GM19463 (cell line): ENCODE measurements around the gene SELENOS.

ENCODE experiments used
- ATAC-seq: cut with Tn5 transposase; IDR thresholded peaks from one replicate; pipeline ENCODE4 v1.9.1; 2021; ENCODE audit warnings: mild to moderate bottlenecking, moderate library complexity; ENCODE audit not compliant: unreplicated experiment

The SELENOS gene

DNA sequence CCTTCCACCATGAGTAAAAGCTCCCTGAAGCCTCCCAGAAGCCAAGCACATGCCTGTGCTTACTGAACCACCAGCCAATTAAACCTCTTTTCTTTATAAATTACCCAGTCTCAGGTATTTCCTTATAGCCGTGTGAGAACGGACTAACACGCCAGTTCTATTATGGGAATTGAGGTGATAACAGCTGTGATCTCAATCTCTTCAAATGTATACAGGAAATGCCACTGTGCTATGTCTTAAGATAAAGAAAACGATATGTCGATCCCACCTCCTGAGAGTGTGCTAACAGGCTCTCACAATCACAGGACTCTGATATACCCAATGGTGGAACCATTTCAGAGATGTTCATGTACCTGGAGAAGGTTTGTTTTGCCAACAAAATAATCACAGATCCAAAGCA is 51.6 kb downstream of the SELENOS start:
- ATAC-seq, result no peak
